Nephron (organoid): ENCODE measurements around the gene ICAM2.

ENCODE experiments used
- H3K27ac Mint-ChIP-seq, 3 experiments: 2 replicates each; pipeline ENCODE4 v1.8.0; 2020; ENCODE audit warnings: mixed read lengths in 3 of 3, mild to moderate bottlenecking in 2 of 3, moderate library complexity in 1 of 3
- H3K27me3 Mint-ChIP-seq: 2 replicates; pipeline ENCODE4 v1.8.0; 2021; ENCODE audit warnings: low read depth, mild to moderate bottlenecking, moderate library complexity, mixed read lengths
- H3K36me3 Mint-ChIP-seq: 2 replicates; pipeline ENCODE4 v1.8.0; 2020; ENCODE audit warnings: low read depth, mixed read lengths
- H3K4me1 Mint-ChIP-seq: 2 replicates; pipeline ENCODE4 v1.8.0; 2020; ENCODE audit warnings: mixed read lengths
- H3K4me3 Mint-ChIP-seq, 3 experiments: 2 replicates each; pipeline ENCODE4 v1.8.0; 2020; ENCODE audit warnings: mild to moderate bottlenecking in 3 of 3, mixed read lengths in 3 of 3, moderate library complexity in 2 of 3
- H3K9me3 Mint-ChIP-seq: 2 replicates; pipeline ENCODE4 v1.8.0; 2020; ENCODE audit warnings: mixed read lengths
- CTCF ChIP-seq, 3 experiments: fragments of 200-600 bp; sonication (generic); IDR thresholded peaks; one replicate each; pipeline ENCODE4 v1.5.0; 2021; ENCODE audit warnings: antibody characterized with exemption in 3 of 3; ENCODE audit not compliant: unreplicated experiment in 3 of 3

Gene ICAM2

GRCh38 chr17:64054304-64054703 is 33.9 kb upstream of the ICAM2 start:
- no peak for TF ChIP-seq CTCF (IDR thresholded peaks at IDR 0.05; ENCODE audit: unreplicated experiment in 3 of 3)
- Mint-ChIP-seq H3K27ac (peak overlapping the region in 1 of 3 experiments; percentile 80), H3K4me3 (no peak overlapping the region), H3K36me3 (peaks cover 49% of the 10 kb centered on the region), H3K9me3 (no peaks in the 10 kb centered on the region), H3K27me3 (no peaks in the 10 kb centered on the region), H3K4me1 (peaks cover 5% of the 10 kb centered on the region)

GRCh38 chr17:64053101-64053500 is 32.7 kb upstream of the ICAM2 start:
- H3K4me3 Mint-ChIP-seq, result no peak overlapping the region
- no peak overlapping the region for H3K27ac Mint-ChIP-seq
- H3K4me1 Mint-ChIP-seq, result peaks cover 5% of the 10 kb centered on the region
- TF ChIP-seq CTCF (IDR thresholded peaks at IDR 0.05; ENCODE audit: unreplicated experiment in 3 of 3), result no peak
- no peaks in the 10 kb centered on the region for H3K9me3 Mint-ChIP-seq
- H3K27me3 Mint-ChIP-seq, result no peaks in the 10 kb centered on the region
- H3K36me3 Mint-ChIP-seq, result peaks cover 45% of the 10 kb centered on the region

- no peaks in the 10 kb centered on the region for H3K27me3 Mint-ChIP-seq
- H3K4me3 Mint-ChIP-seq, result no peak overlapping the region
- H3K27ac Mint-ChIP-seq, result no peak overlapping the region
- TF ChIP-seq CTCF (IDR thresholded peaks at IDR 0.05; ENCODE audit: unreplicated experiment in 3 of 3), result no peak
- H3K36me3 Mint-ChIP-seq, result peaks cover 40% of the 10 kb centered on the region
- H3K9me3 Mint-ChIP-seq, result no peaks in the 10 kb centered on the region
- peaks cover 5% of the 10 kb centered on the region for H3K4me1 Mint-ChIP-seq
Observed at GRCh38 chr17:64051153-64051552, 30.7 kb upstream of the ICAM2 start.

GRCh38 chr17:64048805-64049204 is 28.4 kb upstream of the ICAM2 start:
- no peak overlapping the region for H3K4me3 Mint-ChIP-seq
- H3K4me1 Mint-ChIP-seq, result no peaks in the 10 kb centered on the region
- no peak for TF ChIP-seq CTCF (IDR thresholded peaks at IDR 0.05; ENCODE audit: unreplicated experiment in 3 of 3)
- H3K27me3 Mint-ChIP-seq, result no peaks in the 10 kb centered on the region
- no peak overlapping the region for H3K27ac Mint-ChIP-seq
- no peaks in the 10 kb centered on the region for H3K9me3 Mint-ChIP-seq
- peaks cover 45% of the 10 kb centered on the region for H3K36me3 Mint-ChIP-seq

GRCh38 chr17:64045176-64045575 is 24.7 kb upstream of the ICAM2 start:
- TF ChIP-seq CTCF (IDR thresholded peaks at IDR 0.05; ENCODE audit: unreplicated experiment in 3 of 3), result no peak
- peaks cover 12% of the 10 kb centered on the region for H3K4me1 Mint-ChIP-seq
- H3K27ac Mint-ChIP-seq, result no peak overlapping the region
- no peak overlapping the region for H3K4me3 Mint-ChIP-seq
- H3K9me3 Mint-ChIP-seq, result no peaks in the 10 kb centered on the region
- H3K27me3 Mint-ChIP-seq, result peaks cover 4% of the 10 kb centered on the region
- H3K36me3 Mint-ChIP-seq, result peaks cover 40% of the 10 kb centered on the region

GRCh38 chr17:64042700-64043485 is 22.5 kb upstream of the ICAM2 start:
- Mint-ChIP-seq H3K4me1 (peaks cover 18% of the 10 kb centered on the region), H3K36me3 (peaks cover 36% of the 10 kb centered on the region), H3K4me3 (no peak overlapping the region), H3K27me3 (peaks cover 4% of the 10 kb centered on the region), H3K9me3 (no peaks in the 10 kb centered on the region), H3K27ac (peak overlapping the region; percentile 74 to 81 (median 81))
- TF ChIP-seq CTCF (IDR thresholded peaks at IDR 0.05; ENCODE audit: unreplicated experiment in 3 of 3), result no peak
